ENCODE measurements around the gene TLN1.

The TLN1 gene

DNA sequence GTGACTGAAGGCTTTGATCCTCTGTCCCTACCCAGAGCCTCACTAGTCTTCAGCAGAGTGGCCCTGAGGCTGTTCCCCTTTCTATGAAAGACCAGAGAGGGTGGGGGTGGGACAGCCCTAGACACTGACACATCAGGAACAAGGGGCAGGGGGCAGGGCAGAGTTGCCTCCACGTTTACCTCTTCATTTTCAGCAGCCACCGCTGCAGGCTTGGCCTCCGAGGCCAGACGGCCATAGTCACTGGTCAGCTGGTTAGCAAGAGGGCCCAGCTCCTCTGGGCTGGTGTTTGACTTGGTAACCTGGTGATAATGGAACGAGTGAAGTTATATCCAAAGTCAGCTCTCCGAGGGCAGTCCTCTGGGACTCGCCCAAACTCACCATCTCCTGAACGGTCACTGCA is 26.6 kb downstream of the TLN1 start:
- no peak for ATAC-seq

DNA sequence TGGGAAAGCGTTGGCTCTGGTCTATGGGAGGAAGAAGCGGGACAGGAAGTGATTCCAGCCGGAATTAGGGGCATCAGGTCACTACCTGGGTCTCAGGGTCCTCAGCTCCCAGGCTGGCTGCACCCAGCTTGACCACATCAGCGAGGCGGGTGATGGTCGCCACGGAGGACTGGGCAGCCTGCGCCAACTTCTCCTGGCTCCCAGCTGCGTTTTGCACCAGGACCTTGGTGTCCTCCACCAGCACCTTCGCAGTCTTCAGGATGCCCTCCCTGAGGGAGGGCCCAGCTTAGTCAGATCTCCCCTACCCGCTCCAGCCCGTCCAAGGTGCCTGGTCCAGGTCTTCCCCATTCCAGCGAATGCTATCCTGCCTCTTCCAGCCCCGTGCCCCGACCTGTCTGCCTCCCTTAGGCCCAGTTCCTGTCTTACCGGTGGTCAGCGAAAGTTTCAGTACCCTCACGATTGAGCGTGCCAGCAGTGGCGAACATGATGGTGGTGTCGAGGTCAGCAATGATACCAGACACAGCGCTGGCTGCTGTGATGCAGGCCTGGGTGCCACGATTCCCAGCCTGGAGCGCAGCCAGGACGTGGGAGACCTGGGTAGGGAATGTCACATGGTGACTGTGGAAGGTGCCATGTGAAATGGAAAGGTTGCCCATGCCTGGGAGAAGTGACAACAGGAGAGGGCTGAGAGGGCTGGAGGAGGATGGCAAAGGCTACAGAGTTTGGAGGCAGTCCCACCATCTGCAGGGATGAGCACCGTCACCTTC is 27.9 kb downstream of the TLN1 start:
- no peak for ATAC-seq

DNA sequence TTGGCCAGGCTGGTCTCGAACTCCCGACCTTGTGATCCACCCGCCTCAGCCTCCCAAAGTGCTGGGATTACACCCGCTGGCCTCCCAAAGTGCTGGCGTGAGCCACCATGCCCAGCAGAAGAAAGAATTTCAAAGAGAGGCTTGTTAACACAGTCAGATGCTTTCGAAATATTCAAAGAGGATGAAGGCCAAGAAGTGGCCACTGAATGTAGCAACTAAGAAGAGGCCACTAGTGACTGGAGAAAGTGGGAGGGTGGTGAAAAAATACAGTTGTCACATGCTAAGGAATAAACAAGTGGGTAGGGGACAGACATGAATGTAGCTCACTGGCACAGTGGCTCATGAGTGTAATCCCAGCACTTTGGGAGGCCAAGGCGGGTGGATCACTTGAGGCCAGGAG is 29.3 kb downstream of the TLN1 start:
- ATAC-seq, result no peak

DNA sequence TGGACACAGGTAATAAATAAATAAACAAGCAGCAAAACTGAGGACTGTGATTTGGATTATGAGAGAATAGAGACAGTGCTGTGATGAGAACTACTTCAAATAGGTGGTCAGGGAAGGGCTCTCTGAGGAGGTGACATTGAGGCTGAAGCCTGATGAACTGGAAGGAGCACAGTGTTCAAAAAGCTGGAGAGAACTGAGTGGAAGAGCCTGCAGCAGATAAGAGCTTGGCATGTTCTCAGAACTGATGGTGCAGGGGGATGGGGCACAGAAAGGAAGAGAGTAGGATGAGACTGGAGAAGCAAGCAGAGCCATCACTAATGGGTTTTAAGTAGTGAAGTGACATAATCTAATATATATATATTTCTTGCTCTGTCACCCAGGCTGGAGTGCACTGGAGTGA is 31.1 kb downstream of the TLN1 start:
- ATAC-seq, result no peak

DNA sequence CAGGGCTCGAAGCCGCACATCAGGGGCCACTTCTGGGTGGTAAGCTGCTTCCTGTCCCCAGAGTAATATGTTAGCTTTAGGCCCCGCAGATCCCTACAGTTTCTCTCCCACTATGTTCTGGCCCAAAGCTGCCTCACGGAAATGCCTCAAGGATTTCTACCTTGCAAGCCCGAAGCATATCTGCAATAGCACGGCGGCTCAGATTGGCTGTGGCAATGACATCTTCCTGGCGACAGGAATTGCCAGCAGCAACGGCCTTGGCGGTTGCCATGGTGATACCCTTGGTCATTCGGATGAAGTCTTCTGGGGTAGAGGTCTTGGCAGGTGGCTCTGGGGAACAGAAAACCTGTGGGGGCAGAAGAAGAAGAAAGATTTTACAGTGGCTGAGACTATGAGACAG is 32.0 kb downstream of the TLN1 start:
- ATAC-seq, result no peak

DNA sequence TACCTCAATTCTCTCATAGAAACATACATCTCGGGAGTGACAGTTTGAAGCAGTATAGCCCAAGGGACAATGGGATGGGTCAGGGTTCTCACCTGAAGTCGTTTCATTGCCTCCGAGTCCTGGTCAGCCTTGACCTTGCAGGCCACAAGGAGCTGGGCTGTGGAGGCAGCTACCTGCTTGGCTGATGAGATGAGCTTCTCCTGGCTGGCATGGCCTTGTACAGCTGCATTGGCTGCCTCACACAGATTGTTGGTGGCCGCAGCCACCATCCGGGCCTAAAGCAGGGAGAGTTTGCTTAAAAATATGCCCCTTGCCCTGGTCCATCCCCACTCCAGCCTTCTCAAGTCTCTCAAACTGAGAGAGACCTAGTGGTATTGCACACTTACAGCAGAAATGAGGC is 33.8 kb downstream of the TLN1 start:
- ATAC-seq, result no peak

DNA sequence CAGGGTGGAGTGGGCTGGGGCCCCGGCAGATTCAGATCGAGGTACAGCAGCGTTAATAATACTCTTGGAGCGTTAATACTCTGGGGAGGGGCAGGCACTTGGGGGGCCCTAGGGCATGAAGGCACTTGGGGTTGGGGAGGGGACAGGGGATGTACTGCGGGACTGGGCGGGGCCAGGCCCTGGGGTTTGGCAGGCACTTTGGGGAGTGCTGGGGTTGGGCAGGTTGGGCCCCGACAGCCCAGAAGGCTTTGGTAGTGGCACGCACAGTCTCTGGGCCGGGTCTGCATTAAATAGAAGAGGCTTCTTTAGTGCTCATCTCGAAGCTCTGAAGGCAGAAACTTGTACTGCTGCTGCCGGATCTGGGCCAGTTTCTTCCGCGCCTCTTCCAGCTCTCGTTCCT is 34.5 kb downstream of the TLN1 start:
- ATAC-seq, result no peak

DNA sequence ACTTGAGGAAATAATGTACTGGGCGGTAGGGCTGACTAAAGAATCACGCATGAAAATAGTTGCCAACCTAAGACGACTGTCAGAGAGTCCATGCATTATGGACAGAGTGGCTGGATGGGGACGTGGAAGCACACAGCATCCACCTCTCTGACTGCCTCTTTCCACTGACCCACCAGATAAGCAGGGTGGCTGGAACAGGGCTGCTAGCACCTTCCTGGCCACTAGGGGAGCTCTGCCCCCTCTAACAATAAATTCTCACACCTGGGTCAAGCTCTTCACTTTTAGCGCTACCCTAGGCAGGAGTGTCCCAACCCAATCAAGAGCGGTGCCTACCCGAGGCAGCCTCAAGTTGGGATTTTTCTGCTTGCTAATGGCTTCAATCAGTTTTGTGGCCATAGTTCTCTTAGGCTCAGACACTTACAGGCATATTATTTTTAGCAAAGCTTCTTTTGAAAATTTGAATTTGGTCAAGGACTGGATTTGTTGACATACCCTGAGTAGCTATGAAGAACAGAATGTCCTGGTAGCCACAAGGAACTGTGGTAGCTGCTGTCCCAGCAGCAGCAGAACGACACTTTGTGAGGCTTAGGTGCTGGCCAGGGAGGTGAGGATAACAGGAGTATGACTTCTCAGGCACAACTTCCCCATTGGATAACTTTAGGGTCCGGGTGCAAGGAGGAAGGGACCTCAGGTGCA is 35.3 kb downstream of the TLN1 start:
- peak; percentile 84 to 86 for ATAC-seq

DNA sequence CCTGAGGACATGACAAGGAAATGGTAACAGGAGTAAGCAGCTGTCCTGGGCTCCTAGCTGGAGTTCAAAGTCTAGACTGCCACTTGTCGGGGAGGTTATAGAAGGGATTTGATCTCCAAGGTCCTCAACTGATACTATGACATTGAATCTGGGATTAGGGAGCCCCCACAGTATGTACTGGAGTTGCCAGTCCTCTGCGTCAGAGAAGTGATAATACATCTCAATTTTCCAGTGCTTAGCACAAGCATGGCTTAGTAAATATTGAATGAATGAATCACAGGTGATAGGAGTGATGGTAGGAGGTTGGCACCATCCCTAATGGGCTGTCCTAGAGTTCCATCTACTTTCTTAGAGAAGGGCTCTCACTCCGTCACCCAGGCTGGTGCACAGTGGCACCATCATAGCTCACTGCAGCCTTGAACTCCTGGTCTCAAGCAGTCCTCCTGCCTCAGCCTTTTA is 36.0 kb downstream of the TLN1 start:
- no peak for ATAC-seq

DNA sequence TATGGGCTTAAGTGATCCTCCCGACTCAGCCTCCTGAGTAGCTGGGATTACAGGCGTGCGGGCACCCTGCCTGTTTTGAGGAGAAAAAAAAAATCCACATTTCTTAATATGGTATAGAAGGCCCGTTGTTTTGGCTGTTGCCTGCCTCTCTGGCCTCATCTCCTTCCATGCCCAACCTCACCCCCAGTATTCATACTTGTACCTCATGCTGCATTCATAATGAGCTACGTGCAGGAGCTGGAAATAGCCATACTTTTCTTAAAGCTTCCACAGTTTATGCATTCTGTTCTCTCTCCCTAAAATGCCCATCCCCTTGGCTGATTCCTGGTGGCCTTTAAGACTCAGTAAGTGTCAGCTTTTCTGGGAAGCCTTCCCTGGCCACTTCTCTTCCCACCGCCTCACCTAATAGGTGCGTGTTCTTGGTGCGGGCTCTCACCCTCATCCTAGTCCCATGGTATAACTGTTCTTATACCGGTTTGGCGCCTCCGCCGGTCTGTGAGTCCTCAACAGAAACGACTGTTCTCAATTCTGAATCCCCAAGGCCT is 40.2 kb downstream of the TLN1 start:
- no peak for ATAC-seq

DNA sequence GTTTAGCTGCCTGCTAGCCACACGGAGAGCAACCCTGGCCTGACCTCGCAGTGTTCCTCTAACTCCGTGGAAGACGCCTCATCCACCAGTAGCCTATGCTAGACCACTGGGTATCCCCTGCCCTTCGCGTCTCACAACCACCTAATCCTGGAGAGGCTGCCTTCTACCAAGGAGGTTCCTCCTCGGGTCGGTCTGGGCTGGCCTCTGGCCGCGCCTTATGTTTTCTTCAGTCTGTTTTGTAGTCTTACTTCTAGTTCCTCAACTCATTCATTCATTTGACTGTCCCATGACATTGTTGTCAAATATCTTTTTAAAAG is 40.7 kb downstream of the TLN1 start:
- no peak for ATAC-seq

DNA sequence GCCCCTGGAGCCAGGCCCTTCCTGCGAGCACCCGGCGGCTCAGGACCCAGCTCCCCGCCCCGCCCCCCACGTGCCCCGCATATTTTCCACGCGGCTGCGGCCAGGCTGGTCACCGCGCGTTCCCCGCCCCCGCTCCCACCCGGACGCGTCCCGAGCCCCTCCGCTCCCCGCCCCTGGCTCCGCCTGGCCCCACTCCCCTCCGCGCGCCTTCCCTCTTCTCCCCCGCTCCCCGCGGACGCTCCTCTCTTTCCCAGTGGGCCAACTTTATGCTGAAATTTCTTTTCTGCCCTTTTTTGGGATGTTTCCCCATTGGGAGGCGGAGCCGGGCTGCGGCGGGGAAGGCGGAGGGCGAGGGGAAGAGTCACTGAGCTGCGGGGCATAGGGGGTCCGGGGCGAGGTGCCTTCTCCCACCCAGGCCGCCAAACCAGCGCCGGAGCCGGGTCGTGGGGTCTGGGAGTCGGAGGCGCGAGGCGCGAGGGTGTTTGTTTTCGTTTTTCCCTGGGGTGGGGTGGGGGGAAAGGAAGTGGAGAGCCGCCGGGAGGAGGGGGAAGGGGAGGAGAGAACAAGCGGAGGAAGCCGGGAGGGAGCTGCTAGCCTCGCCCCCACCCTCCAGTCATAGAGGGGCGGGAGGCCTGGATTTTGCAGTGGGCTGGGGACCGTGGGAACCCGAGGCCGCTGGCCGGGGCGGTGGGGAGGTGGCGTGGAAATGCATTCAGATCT is 41.2 kb downstream of the TLN1 start:
- peak; percentile 12 to 25 for ATAC-seq

DNA sequence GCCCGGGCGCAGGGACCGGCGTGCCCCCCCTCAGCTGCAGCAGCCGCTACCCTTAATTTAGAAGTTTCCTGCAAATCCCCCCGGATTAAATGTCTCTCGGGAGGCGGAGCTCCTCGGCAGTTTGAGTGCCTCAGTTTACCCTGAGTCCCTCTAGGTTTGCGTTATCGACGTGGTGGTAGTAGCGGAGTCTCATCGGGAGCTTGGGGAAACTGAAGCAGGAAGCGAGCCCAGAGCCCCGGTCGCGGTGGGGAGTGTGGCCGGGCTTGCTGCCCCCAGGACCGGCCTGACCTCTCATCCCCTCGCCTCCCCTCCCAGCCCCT is 41.7 kb downstream of the TLN1 start:
- ATAC-seq, result no peak

DNA sequence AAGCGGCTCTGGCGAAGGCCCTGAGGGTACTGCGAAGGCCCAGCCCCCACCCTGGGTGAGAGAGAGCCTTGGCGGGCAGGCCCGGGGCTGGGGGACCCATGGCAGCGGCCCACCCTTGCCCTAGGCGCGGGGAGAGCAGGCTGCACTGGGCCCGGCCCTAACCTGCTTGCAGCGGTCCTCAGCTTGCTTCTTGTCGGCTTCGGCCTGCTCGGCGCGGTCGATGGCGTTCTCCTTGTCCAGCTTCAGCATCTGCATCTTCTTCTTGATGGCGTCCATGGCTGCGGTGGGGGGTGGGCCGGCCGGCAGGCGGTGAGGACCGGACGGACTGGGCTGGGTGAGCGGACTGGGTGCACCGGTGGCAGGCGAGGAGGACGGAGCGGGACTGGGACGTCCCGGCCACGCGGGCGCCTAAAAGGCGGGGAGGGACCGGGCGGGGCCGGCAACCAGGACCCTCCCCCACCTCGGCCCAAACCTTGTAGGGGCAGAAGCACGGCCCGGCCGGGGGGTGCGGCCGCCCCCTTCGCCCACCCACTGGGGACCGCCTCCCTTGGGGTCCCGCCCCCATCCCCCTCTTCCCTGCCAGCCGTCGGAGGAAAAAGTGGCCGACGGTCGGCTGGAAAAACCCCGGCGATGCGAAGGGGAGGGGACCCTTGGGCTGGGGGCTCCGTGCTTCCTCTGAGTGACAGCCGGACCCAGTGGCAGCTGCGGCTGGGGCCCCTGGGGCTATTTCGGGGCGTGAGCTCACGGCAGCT is 42.3 kb downstream of the TLN1 start, which contains the start of gene TPM2:
Gene TPM2, minus strand, starts transcription at position 384 of the 752 bp plus-strand sequence. Its CDS starts 108 bp downstream, at position 276.
- ATAC-seq, result no peak

DNA sequence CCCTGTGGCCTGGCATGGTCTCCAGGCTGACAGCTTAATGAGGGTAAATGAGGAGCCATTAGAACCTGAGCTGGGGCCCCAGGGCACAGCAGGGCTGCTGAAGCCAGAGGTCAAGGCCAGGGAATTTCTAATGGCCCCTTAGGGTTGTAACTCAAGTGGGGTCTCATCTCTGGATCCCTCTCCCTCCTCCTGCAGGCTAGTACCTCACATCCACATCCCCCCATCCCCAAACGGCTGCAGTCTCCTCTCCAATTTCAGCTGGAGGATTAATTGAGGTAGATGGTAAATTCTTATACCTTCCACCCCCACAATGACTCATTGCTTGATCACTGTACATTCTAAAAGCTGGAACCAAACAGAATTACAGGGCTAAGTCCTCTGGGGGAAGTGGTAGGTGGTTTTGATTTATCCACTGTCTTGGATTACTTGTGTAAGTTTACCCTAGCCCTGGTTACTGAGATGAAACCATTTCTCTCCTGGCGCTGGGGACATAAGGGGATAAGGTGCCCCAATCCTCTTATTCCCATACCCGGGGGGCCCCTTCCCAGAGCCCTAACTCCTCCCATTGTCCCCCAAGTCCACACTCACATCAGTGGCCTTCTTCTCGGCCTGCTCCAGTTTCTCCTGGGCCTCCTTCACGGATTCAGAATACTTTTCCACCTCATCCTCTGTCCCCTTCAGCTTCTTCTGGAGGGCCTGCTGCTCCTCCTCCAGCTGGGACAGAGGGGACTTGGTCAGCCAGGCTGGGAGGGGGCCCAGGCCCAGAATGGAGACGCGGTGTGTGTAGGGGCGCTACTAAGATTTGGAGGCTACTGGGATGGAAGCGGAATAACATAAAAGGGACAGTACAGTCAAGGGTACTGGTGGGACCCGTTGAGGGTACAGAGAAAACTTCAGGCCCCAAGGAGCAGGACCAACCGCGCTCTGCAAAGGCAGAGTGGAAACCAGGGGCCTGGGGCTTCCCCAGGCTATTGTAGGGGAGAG is 43.1 kb downstream of the TLN1 start:
- ATAC-seq, result peak; percentile 80 to 84

DNA sequence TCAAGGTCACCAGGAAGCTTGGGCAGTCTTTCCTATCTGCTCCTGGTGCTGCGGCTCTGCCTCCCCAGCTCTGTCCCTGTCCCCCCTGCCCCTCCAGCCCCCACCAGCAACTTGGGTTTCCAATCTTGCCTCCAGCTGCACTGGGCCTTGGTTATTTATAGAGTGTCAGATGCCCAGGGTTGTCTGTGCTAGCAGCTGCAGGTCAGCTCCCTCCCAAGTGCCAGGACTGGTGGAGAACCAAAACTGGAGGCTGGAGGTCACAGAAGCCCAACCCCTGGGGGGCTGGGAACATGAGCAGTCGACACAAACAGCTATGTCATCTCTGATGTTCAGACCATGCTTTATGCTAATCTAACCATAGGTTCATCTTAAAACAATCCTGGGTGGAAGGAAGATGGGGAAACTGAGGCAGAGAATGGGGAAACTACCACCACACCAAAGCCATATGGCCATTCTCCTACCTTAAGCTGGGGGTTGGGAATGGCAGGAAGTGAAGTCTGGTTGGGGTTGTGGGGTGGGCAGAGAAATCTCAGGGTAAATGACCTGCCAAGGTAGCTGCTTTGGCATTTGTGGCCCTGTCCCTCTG is 43.9 kb downstream of the TLN1 start:
- no peak for ATAC-seq

DNA sequence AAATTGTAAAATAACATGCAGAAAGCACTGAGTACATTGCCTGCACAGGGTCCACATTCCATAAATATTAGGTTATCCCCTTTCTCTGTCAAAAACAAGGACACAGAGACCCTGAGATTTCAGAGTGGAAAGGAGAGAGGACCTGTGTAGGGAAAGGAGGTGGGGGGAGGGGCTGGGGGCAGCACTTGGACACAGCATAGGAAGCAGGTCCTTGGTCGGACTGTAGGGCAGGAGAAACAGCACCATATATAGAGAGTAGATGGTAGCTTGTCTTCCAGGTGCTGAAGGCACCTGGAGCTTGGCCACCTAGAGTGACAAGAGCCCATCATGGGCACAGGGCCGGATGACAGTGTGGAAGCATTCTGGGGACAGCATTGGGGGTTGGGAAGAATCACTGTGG is 44.7 kb downstream of the TLN1 start:
- no peak for ATAC-seq

DNA sequence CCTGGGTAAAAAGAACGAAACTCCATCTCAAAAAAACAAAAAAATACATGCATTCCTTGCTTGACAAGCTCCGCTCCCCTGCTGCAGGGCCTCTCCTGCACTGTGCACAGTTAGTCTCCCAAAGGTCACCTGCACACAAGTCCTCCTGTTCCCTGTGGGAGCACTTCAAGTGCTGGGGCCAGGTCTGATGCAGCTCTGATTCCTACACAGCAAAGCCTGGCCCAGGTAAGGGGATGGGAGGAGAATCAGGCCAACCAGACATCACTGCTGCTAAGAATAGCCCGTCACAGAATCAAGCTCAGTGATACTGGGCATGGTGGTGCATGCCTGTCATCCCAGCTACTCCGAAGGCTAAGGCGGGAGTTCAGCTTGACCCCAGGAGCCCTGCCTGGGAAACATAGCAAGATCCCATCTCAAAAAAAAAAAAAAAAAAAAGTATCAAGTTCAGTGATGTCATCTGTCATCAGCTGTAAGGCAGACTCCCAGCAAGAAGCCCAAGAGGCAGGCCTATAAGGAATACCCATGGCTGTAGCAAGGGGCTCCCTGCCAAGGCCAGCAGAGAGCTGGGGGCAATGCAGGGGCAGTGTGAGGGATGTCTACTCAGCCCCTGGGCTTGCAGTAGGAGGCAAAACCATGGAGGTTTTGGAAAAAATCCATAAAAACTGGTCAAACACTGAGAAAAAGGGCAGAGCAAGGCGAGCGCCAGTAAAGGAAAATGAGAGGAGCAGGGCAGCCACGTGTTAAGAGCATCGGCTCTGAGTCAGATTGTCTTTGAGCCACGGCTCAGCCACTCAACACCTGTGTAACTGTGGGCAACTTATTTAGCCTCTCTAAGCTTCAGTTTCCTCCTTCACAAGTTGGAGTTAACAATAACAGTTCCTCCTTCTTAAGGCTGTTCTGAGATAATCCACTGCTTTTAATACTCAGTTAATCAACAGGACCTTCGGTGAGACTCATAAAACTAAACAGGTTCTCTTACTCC is 45.5 kb downstream of the TLN1 start:
- ATAC-seq, result no peak

DNA sequence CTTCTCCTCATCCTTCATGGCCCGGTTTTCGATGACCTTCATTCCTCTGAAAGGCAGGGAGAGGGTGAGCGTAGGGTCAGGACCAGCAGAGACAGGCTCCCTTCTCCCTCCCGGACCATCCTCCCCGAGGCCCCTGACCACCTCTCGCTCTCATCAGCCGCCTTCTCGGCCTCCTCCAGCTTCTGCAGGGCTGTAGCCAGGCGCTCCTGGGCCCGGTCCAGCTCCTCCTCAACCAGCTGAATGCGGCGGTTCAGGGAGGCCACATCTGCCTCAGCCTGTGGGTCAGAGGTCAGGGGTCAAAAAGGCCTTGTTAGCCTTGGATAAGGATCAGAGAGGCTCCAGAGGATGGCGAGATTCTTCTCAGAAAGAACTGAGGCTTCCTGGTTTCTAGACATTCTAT is 46.5 kb downstream of the TLN1 start:
- ATAC-seq, result no peak

DNA sequence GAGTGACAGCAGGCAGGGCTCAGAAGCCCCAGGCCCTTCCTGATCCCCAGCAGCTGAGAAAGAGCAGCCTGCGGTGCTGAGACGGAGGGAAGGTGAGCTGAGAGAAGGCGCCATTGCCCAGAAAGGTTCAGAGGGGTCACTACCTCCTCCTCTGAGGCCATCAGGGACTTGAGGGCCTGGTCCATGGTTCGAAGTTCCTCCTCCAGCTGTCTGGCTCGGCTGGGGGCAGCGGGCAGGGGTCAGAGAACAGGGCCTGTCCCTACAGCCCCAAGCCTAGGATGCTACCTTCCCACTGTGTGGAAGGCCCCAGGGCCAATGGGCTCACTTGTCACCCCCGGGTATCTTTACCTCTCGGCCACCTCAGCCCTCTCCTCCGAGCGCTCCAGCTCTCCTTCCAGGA is 47.1 kb downstream of the TLN1 start:
- ATAC-seq, result no peak

Measured in activated CD4-positive, CD25-positive, alpha-beta regulatory T cell treated with anti-CD3 and anti-CD28 coated beads, Interleukin-2, amount 50 U/mL, for 24 hours (primary cell).